ENCODE data around the gene PSPC1.
"Not testable (repeated sequence)": the region's sequence is repeated elsewhere in the genome, so short reads cannot be mapped to it uniquely, and the experiment has no call there.

PSPC1 gene

GRCh38 chr13:19720039-19720438 lies 62.7 kb downstream of the PSPC1 start:
- TF ChIP-seq SPI1 (IDR thresholded peaks at IDR 0.05; ENCODE audit: borderline replicate concordance, low read depth) (no peak), POLR2AphosphoS5 (IDR thresholded peaks at IDR 0.05; ENCODE audit: low read depth) (no peak), GABPA (IDR thresholded peaks at IDR 0.05; ENCODE audit: low read depth) (no peak), REST (IDR thresholded peaks at IDR 0.05; ENCODE audit: insufficient replicate concordance, low read depth) (no peak), CTCF (IDR thresholded peaks at IDR 0.05; ENCODE audit: insufficient read depth, low read length) (no peak)
- DNase-seq (ENCODE audit: low read depth in 1 of 2, low spot score in 1 of 2): no peak
- no peak overlapping the region for H3K27ac ChIP-seq (replicated peaks)
- no peak overlapping the region for H3K4me3 ChIP-seq (replicated peaks; ENCODE audit: insufficient read depth, low read length)
- H3K27me3 ChIP-seq (ENCODE audit: insufficient read depth, poor library complexity, severe bottlenecking): no peaks in the 10 kb centered on the region

GRCh38 chr13:19713186-19713965 lies 69.4 kb downstream of the PSPC1 start:
- TF ChIP-seq GABPA (IDR thresholded peaks at IDR 0.05; ENCODE audit: low read depth) (no peak), POLR2AphosphoS5 (IDR thresholded peaks at IDR 0.05; ENCODE audit: low read depth) (no peak), REST (IDR thresholded peaks at IDR 0.05; ENCODE audit: insufficient replicate concordance, low read depth) (no peak), CTCF (IDR thresholded peaks at IDR 0.05; ENCODE audit: insufficient read depth, low read length) (no peak), SPI1 (IDR thresholded peaks at IDR 0.05; ENCODE audit: borderline replicate concordance, low read depth) (no peak)
- H3K4me3 ChIP-seq (replicated peaks; ENCODE audit: insufficient read depth, low read length): no peak overlapping the region
- no peaks in the 10 kb centered on the region for H3K27me3 ChIP-seq (ENCODE audit: insufficient read depth, poor library complexity, severe bottlenecking)
- no peak overlapping the region for H3K27ac ChIP-seq (replicated peaks)
- DNase-seq (ENCODE audit: low read depth in 1 of 2, low spot score in 1 of 2): no peak

DNA sequence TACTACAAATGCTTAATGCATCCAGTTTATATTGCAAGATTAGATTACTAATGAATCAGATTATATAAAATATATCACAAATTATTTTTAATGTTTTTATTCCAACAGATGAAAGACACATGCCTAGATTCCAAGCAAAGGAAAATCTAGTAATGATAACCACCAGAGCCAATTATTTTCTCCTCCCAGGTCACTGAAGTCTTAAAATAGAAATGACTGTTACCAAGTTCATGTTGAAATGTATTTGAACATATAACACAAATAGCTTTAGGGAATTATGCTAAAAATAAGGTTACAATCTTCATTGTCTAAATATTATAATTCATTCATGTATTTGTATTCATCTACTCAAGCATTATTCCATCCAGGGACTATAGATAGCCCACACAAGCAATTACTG lies 73.0 kb downstream of the PSPC1 start:
- H3K27me3 ChIP-seq (ENCODE audit: insufficient read depth, poor library complexity, severe bottlenecking); H3K4me3 ChIP-seq (replicated peaks; ENCODE audit: insufficient read depth, low read length); DNase-seq (ENCODE audit: low read depth in 1 of 2, low spot score in 1 of 2); H3K27ac ChIP-seq (replicated peaks): not testable (repeated sequence)

DNA sequence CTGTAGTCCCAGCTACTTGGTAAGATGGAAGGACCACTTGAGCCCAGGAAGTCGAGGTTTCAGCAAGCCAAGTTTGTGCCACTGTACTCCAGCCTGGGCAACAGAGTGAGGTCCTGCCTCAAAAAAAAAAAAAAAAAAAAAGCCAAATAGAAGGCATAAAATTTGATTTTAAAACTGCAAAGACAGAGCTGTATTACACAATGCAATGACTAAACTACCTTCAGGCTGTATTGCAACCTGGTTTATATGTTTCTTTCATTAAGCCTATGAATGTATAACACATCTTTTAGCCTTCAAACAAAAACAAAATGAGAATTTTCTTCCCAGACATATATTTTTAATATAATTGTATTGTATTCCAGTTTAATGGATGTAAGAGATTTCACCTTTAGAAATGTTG lies 73.7 kb downstream of the PSPC1 start:
- not testable (repeated sequence) for H3K27ac ChIP-seq (replicated peaks); H3K4me3 ChIP-seq (replicated peaks; ENCODE audit: insufficient read depth, low read length); DNase-seq (ENCODE audit: low read depth in 1 of 2, low spot score in 1 of 2); H3K27me3 ChIP-seq (ENCODE audit: insufficient read depth, poor library complexity, severe bottlenecking)

DNA sequence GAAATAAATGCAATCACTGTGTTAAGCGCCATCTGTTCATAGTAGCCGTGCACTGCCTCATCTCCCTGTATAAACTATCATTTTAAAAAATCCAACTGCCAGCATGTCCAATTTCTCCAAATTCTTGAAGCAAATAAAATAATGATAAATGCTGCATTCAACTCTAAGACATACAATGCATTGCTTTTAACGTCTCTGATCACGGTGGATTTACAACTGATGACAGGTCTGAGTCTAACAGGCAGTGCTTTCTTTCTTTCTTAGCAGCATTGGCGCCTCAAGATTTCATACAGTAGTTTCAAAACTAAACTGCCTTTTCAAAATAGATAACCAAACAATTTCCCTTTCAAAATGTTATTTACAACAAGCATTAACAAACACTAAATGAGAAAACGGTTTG lies 78.5 kb downstream of the PSPC1 start:
- not testable (repeated sequence) for H3K27me3 ChIP-seq (ENCODE audit: insufficient read depth, poor library complexity, severe bottlenecking); H3K27ac ChIP-seq (replicated peaks); DNase-seq (ENCODE audit: low read depth in 1 of 2, low spot score in 1 of 2); H3K4me3 ChIP-seq (replicated peaks; ENCODE audit: insufficient read depth, low read length)

GRCh38 chr13:19701619-19702018 lies 81.1 kb downstream of the PSPC1 start:
- not testable (repeated sequence) for DNase-seq (ENCODE audit: low read depth in 1 of 2, low spot score in 1 of 2); H3K4me3 ChIP-seq (replicated peaks; ENCODE audit: insufficient read depth, low read length); H3K27me3 ChIP-seq (ENCODE audit: insufficient read depth, poor library complexity, severe bottlenecking); H3K27ac ChIP-seq (replicated peaks)

DNA sequence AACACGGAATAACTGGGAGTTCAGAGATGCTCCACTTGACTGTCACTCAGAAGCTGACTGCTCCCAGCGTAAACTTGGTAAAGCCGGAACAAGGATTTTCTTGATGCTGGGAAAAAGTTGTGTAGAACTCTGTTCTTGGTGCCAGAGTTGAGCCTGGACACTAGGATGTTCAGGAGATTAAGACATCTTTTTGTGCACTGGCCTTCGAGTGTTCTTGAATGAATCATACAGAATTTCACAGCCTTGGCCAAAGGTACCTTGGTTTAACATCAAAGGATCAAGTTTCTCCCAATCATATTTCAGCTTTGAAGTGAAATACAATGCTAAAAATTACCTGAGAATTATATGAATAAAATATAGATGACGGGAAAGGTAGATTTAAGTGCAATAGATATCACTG lies 81.8 kb downstream of the PSPC1 start:
- not testable (repeated sequence) for DNase-seq (ENCODE audit: low read depth in 1 of 2, low spot score in 1 of 2); H3K27me3 ChIP-seq (ENCODE audit: insufficient read depth, poor library complexity, severe bottlenecking); H3K27ac ChIP-seq (replicated peaks)

More for the DNA sequence above, 81.8 kb downstream of the PSPC1 start:
- not testable (repeated sequence) for H3K4me3 ChIP-seq (replicated peaks; ENCODE audit: insufficient read depth, low read length)
